ENCODE data around the gene PCDHB1.

Gene PCDHB1, protein sequence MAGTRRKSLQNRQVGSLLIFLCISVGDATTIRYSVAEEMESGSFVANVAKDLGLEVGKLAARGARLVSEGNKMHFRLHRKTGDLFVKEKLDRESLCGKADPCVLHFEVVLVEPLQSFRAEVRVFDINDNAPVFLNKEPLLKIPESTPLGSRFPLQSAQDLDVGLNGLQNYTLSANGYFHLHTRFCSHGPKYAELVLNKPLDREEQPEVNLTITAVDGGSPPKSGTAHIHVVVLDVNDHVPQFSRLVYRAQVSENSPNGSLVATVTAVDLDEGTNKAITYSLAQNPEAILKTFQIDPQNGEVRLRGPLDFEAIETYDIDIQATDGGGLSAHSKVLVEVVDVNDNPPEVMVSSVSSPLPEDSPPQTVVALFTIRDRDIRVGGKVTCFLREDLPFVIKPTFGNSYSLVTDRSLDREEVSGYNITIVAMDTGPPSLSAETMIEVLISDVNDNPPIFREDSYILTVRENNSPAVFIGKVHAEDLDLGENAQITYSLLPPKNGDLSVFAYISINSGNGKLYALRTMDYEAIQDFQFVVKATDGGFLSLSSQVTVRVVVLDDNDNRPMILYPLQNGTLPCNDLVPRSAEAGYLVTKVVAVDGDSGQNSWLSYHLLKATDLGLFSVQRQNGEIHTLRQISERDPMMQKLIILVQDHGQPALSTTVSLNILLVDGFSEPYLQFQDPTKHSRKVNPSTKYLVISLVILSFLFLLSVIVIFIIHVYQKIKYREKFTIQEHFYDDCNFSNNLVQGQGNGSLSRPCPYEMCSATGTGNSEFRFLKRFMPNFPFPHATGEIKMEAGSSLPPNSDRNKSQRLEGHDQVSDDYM

DNA sequence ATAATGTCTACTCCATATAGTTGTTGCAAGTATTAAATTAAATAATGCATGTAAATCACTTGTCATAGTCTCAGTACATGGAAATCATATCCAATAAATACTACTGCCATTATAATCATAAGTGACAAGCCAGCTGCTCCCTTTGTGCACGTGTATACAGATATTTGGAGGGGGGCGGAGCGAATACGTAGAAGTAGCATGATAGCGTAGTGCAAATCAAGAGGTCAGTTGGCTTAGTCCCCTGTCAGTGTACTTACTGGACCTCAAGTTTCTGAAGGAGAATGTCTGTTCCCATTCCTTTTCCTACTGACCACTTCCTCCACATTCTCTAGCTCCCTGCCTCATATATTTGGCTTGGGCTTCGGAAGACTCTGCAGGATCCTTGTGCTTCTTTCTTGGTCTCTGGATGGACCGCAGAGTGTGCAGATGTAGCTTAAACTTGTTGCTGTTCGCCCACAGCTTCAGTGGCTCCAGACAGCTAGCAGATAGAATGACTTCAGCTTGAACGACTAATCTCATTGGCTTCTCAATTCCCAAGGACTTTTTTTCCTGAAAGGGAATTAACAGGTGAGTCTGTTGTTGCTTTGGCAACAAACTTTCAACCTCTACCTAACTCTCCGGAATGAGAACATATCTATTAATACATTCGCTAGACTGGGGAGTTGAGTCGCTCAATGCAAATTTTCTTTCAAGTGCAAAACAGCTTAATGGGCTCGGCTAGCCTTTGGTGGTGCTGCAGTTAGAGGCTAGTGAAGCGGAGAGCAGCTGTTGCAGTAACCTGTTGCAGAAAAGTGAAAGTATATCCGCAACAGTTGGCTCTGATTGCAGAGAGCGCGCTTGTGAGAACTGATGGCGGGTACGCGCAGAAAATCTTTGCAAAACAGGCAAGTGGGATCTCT is at the start of gene PCDHB1:
Gene PCDHB1 (plus strand): TSS at position 753 of the 899 bp plus-strand sequence. CDS start 97 bp downstream, at position 850.
- DNase-seq: peak; percentile 18 to 79

DNA sequence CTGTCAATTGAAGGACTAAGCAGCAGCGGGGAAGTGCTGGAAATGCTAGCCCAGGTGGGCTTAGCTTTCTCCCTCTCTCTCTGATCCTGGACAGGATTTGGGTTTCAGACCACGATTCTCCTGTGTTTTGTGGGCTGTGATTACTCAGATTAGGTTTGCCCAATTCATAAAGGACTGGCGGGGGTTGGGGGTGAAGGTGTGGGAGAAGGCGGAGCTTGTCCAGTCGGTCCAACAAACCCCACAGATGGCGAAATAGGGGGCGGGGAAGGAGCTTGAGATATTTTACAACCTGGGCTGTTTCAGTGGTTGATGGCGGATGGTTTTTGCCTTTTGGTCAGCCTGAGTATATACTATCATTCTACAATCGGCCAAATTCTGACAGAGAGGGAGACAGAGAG is 49.7 kb upstream of the PCDHB1 start:
- DNase-seq: peak in 1 of 2 experiments; percentile 45

DNA sequence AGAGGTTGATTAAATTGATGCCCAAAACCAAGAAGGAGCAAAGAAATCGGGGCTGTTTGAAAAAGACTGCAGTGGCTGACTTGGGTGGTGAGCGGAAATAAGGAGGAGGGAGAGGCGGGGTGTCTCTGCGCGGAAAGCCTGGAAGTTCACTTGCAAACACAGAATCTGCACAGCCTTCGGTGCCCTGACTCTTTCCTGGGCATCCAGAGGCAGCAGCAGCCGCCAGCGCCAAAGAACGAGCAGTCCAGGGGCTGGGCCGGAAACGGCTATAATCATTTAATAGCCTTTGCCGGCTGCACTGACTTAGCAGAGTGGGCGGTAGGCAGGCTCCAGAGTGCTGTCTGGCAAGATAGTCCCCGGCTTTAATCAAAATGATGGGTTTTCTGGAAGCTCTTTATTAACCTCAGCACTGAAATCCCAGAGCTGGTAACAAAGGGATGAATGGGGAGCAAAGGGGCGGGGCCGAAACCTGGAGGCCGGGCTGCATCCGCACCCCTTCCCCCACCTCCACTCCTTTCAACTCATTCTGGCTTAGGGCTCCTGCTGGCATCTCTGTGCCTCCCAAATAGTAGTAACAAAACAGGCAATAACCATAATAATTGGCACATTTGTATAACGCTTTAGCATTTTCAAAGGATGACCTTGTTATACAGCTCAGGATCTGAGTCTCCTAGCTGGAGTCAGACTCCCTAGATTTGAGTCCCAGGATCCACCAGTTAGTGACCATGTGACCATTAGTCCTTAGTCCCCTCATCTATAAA is 49.1 kb upstream of the PCDHB1 start:
- peak in 1 of 2 experiments; percentile 50 for DNase-seq

DNA sequence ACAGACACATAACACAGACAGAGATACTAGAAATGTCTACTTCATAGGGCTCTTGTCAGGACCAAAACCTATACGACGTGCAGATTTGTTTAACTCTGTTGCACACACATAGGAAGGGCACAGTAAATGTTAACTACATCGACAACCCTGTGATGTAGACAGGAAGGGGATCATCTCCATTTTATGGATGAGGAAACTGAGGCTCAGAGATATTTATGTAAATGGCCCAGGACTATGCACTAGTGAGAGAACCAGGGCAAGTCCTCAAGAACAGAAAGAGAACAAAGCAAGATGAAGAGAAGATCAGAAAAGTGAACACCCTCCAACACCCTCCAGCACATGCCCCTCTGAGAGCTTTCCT is 48.6 kb upstream of the PCDHB1 start:
- DNase-seq: no peak

DNA sequence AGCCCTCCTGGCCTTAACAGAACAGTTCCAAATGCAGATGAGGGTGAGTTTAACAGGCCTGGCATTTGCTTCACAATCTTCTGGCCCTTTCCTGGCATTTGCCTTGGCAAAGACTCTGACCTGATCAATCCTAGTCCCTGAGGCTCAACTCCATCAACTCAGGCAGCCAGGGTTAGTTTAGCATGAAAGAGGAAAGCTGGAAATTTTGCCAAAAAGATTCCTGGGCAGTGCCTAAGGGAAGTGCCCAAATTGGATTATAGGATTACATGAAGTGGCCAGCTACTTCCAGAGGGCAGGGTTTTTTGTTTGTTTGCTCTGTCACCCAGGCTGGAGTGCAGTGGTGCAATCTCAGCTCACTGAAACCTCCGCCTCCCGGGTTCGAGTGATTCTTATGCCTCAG is 48.1 kb upstream of the PCDHB1 start:
- DNase-seq: peak; percentile 30 to 52

DNA sequence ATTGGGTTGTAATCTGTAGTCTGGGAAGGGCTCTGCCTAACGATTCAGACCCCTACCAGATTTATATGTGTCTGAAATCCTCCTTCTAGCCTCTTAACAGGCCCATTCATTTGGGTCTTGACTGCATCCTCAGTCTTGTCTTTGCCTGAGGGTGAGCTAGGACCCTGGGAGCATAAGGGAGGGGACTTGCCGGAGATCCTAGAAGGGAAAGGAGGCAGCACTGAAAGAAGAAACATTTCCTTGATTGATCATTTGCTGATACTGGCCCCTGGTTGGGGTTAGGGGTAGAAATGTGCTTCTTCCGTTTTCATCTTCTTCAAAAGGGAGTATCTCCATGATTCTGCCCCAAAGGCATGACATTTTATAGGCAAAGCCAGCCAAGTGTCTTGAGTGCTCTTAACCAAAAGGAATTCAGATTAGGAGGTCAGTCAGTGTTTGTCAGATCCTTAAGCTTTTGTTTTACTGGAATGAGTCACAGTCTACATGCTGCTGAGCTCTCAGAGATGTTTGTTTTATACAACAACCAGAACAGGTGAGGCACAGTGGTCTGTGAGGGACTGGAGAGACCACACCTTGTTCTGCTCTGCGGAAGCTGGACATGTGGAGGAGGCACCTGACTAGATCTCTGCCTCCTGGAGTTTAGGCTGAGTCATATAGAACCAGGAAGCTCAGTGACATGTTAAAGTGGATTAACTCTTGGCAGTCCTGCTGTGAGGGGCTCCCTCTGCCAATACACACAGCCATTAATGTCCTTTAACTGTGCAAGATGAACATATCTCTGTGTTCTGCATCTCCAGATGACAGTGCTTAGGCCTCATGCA is 47.2 kb upstream of the PCDHB1 start:
- DNase-seq: peak in 1 of 2 experiments; percentile 52

DNA sequence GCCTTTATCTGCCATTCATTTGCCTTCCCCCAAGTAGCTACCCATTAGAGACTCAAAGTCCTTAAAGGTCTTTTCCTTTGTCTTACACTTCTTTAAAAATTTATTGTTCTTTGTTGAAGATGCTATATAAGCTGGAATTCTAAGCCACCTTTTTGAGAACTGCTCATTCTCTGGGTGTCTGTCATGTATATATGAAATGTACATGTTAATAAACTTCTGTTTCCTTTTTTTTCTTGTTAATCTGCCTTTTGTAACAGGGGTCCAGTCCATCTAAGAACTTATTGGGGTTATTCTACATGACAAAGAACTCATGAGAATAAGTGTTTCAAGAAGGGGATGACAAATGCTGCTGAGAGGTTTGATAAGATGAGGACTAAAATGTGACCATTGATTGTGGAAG is 43.4 kb upstream of the PCDHB1 start:
- DNase-seq: no peak

DNA sequence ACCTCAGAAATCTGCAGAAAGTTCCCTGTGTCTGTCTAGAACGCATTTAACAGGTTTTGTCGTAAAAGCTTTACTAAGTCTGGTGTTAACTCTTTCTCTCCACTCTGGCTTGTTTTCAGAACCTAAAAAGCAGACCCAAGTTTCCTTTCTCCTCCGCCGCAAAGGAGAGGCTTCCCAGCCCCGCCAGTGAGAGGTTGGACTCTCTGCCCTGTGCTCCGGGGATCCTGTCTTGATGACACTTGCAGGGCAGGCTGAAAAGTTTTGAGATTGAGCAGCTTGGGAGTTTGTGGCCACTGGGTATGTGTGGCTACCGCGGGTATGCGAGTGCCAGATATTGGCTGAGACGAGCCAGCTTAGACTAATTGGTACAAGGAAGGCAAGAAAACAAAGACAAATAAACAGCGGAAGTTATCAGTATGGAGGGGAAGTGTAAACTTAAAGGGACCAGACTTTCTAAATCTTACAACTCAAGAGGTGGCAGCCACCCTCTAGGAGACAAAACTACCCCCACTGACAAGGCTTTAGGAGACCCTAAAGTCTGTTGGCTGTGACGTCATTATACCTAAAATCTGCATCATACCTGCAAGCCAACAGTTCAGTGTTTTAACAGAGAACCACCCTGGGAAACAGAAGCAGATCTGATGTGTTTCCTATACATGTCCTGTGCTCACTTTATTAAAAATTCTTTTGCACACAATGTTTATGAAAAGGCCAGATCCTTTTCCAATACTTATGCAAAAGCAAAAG is 41.0 kb upstream of the PCDHB1 start:
- no peak for DNase-seq

DNA sequence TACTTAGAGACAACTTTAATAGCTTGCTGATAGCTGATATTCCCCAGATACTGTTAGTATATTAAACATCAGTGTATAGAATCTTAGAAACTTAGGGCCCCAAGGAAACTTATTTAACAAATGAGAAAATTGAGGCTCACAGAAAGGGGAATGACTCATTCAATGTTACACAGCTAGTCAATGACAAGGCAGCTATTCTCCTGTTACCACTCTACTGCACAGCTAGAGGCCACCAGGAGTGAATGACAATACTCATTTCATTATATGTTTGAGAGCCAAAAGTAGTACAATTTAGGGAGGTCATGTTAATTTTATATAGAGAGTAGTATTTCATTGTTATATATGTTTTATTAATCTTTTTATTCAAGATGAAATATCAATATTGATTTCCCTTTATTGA is 33.2 kb upstream of the PCDHB1 start:
- DNase-seq: no peak

DNA sequence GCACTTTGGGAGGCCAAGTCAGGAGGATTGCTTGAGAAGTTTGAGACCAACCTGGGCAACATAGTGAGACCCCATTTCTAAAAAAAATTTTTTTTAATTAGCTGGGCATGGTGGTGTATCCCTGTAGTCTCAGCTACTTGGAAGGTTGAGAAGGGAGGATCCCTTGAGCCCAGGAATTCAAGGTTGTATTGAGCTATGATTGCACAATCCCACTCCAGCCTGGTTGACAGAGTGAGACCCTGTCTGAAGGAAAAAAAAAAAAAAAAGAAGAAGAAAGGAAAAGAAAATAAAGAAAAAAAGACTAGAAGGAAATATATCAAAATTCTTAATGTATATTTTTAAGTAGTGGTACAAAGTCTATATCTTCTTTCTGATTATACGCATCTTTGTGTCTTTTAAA is 28.8 kb upstream of the PCDHB1 start:
- no peak for DNase-seq

DNA sequence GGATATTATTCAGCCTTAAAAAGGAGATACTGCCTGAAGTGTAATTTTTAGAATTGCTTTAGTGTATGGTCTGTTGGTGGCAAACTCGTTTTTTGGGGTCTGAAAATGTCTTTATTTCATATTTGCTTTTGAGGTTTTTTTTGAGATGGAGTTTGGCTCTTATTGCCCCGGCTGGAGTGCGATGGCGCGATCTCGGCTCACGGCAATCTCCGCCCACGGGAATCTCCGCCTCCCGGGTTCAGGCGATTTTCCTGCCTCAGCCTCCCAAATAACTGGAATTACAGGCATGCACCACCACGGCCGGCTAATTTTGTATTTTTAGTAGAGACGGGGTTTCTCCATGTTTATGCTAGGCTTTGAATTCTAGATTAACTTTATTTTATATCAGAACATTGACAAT is 20.2 kb upstream of the PCDHB1 start:
- no peak for DNase-seq

DNA sequence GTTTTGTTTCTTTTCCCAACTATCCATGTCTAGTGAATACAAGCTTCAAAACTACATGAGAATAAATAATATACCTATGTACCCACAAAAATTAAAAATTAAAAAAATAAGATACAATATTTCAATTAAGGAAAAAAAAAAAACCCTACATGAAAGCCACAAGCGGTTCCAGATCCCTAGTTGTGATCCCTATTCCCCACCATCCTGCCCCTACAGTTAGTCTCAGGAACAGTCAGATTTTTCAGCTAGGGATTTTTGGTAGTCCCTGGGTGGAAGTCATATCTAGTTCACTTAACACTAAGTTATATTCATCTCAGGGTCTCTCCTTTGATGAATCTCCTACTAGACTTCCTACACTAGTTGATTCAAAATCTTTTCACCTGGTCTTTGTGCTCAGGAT is 18.5 kb upstream of the PCDHB1 start:
- no peak for DNase-seq

DNA sequence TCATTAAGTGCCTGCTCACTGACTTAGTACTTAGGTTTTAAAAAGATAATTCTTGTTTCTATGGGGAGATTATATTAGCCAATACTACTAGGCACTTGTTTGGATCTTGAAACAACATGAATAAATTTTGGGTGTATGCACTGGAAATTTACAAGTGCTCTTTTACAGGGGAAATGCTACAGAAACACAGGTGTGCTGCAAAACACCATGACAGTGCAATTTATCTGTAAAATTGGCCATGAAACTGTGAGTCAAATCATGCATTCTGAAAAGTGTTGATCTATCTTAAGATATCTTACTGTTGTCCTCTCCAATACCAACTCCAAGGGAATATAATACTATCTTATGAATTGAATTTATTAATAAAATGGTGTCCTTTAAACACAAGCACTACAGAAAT is 12.1 kb upstream of the PCDHB1 start:
- no peak for DNase-seq

DNA sequence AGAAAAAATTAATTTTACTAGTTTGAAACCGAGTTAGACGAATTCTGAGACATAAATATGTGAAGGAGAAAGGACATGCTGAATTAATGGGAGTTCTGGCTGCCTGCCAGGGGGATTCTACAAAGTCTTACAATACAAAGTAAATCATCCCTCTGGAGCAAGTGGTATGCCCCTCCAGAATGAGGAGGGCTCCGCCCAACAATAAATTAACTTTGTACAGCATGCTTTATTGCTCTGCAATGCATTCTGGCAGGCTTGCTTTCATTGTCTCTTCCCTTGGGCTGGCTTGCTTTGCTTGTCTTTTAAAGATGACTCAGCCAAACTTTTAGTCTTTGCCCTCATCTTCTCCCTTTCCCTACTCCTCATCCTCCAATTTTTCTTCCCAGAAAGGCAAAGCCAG is 11.7 kb upstream of the PCDHB1 start:
- peak; percentile 30 to 68 for DNase-seq

DNA sequence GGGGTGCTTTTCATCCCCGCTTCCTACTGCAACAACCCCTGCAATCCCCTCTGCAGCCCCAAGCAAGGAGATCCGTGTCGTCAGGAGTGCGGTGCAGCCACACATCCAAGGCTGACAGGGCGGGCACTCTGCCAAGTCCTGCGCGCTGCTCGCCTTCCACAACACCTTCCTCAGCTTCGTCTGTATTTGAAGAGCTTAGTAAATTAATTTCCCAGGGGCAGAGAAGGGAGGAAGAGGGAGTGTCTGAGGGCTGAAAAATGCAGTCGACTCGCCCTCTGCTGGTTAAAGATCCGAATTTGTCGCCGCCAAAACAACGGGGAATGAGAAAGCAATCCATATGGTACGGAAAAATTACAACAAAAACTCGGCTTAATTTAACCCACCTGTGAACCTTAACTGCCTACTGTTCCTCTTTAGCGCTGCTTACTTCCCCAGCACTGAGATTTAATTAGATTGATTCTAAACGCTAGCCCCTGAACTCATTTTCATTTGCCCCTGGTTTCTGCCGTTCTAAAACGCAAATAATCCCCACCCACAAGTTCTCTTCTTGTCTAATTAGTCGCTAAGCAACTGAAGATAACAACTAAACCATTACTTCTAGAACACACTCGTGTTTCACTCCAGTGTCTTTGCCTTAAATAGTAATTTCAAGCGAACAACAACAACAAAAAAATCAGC is 10.9 kb upstream of the PCDHB1 start:
- DNase-seq: peak; percentile 88 to 94

DNA sequence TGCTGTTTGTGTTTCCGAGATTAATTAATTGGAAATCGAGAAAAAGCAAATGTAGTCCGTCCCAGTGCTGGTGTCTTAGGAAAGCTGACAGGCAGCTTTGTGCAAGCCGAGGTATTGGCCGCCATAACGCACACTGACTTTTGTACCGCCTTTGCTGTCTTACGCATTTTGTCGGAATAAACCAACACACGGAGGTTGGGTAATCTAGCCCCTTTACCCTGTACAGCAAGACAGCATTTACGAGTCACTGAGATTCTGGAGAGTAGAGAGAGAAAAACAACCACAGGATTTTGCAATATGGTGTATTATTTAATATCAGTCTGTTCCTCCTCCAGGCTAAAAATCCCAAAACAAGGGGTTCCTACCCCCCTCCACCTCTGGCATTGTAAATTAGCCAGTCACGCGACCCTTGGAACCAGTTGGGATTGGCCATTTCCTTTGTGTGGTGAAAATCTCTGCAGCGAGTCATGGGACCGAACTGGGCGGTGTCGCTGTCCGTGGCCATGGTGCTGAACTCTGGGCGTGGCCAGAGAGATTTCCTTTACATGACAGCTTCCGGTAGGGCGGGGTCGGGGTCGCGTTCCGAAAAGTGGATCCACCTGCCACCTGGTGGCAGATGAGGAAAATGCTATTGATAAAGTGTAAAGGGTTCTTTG is 10.3 kb upstream of the PCDHB1 start:
- peak; percentile 97 to 98 for DNase-seq

DNA sequence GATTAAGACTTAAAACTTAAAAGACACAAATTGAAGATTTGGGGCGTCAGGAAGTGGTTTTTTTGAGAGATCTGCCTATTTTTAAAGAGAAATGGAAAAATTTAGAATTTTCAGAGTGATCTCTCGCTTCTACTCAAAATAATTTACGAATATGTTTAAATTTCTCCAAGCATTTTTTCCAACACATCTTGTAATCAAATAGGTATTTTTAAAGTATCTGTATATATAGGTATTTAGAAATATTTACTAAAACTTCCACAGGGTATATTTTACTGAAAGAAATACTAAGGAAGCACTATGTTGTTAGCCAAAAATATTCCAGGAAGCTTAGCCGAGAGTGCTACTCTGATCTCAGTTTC is 9.8 kb upstream of the PCDHB1 start:
- no peak for DNase-seq

DNA sequence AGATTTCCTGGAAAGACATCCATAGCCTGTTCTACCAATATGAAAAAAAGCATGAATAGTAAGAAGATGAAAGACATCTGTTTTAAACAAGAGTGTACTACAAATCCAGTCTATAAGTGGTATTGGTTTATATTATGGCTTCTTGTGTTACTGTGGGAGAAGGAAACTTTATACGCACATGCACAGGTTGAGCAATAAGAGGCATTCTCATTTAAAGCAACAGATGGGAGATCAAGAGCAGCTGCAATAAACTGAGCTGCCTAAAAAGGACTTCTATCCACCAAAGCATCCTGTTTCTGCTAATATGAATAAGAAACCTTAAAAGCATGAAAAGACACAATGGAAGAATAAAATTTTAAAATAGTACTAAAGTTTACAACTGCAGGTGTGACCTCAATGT is 8.6 kb upstream of the PCDHB1 start:
- DNase-seq: peak; percentile 84 to 91

DNA sequence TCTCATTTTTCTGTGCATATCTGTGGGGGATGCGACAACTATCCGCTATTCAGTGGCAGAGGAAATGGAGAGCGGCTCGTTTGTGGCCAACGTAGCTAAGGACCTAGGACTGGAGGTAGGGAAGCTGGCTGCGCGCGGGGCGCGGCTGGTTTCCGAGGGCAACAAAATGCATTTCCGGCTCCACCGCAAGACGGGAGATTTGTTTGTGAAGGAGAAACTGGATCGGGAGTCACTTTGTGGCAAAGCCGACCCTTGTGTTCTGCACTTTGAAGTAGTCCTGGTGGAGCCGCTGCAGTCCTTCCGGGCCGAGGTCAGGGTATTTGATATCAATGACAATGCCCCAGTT is 320 bp downstream of the PCDHB1 start:
- DNase-seq: no peak

DNA sequence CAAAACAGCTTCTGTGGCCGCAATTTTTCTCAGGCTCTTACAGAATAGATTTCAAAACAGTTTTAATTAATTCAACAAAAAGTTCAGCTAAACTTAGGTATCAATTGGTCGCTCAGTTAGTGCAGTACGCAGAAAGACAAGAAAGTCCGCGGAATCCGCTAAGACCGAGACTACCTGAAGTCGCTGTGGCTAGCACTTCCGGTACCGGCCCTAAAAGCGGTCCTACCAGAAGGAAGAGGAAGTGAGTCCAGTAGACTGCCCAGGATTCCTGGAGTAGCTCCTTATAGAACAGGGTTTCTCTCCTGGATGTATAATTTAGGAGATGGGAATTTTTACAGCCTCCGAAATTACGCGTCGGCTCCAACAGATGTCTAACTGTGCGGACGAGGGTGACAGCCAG is 26.7 kb downstream of the PCDHB1 start:
- no peak for DNase-seq

Data from NCI-H524 (cell line).